ENCODE measurements around the gene RBM10. TPM values are rescaled to one million over a fixed set of nuclear protein-coding genes. Genes with fewer than 3 reads are reported as not detected.

The RBM10 gene
- polyA plus RNA-seq, 4 donors = 46.1 to 66.2 (median 49.8) TPM

DNA sequence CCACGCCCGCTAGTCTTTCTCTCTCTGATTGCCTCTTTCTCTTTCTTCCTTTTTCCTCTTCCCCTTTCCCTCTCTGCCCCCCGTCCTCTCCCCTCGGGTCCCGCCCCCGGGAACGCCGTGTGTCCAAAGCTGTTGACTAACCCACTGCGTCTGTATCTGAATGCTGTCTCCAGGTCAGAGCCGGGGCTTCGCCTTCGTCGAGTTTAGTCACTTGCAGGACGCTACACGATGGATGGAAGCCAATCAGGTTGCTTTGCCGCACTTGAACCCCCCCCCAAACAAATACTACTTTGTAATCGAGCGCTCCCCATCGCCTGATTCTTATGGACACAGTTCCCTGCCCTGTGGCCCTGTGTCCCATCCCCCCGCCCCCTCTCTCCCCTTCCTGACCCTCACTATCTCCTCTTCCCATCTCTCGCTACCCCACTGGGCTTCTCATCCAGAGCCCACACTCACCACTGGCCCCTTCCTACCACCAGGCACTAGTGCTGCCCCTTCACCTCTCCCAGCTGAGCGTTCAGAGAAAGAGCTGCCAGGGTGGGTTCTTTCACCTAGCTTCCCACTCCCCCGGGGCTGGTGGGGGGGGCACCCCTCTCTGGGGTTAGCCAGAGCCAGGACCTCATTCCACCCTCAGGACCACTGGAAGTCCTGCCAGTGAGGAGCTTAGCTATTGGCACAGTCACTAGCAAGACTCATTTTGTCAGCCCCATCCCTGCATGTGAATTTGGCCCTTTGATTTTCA lies 30.0 kb downstream of the RBM10 start:
- DNase-seq (ENCODE audit: low read depth in 4 of 4, low spot score in 3 of 4) = no peak

DNA sequence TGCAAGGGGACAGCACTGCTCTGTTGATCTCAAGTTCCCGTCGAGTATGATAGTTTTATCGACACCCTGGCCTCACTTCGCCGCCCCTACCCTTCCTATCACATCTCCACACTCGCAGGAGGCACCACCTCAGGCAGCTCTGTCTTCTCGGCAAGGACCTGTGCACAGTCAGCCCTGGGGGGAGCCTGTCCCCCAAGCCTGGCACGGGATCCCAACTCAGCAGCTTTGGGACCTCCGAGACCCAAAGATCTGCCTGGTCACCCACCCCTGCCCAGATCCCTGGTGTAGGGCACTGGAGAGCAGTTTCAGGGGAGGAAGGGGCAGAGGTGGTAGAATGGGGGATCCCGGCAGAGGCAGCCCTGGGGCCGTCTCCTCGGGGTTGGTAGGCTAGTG lies 30.6 kb downstream of the RBM10 start:
- DNase-seq (ENCODE audit: low read depth in 4 of 4, low spot score in 3 of 4) = no peak

DNA sequence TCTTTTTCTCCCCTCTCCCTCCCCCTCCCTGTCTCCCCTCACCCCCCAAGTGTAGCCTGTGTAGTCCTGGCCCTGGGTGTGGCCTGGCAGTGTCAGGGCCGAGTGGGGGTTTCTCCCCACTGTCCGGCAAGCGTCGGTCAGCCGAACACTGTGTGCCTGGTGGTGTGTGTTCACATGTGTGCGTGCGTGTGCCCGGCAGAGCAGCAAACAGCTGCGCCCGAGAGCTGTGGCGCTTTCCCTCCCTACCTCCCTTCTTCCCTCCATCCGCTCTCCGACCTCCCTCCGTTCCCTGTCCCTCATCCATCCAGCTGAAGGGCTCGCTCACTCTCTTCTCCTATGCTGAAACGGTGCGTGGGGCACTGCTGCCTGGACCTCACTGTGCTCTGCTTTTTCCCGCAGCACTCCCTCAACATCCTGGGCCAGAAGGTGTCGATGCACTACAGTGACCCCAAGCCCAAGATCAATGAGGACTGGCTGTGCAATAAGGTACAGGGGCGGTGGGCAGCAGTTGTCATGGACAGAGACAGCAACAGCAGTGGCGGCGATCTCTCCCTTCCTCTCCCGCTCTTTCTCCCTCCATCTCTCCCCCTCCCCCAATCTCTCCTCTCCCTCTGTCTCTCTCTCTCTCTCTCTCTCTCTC lies 31.2 kb downstream of the RBM10 start:
- no peak for DNase-seq (ENCODE audit: low read depth in 4 of 4, low spot score in 3 of 4)

DNA sequence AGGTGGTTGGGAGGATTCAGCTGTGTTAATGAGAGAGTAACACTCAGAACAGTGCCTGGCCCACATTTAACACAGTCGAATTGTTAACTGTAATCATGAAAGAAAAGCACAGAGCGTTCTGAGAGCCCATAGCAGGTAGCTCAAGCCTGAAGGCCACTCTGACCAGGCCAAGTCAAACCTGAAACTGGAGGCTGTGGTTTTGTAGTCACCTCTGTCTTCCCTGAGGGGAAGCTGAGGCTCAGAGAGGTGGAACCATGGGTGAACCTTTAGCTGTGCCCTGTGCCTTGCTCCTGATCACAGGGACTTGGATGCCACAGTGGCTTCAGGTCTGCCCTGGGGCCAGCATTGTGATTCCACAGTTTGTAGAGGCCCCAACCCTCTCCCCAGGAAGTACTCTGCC lies 32.1 kb downstream of the RBM10 start:
- DNase-seq (ENCODE audit: low read depth in 4 of 4, low spot score in 3 of 4) = no peak

DNA sequence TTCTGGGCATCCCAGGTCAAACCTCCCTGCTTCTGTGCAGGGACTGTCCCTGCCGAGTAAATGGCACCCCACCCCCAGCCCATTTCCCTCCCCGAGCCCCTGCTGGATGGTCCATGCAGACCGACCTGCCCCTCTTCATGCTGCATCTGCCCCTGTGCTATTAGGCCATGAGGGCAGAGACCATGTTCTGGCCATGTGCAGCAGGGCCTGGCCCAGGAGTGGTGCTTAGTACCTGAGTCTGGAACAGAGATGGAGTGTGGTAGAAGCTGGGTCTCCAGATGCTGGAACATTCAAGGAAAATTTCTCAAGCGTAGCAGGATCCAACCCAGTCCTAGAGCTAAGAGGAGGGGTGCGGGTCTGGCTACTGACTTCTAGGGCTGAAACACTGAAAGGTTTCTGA lies 33.3 kb downstream of the RBM10 start:
- no peak for DNase-seq (ENCODE audit: low read depth in 4 of 4, low spot score in 3 of 4)

DNA sequence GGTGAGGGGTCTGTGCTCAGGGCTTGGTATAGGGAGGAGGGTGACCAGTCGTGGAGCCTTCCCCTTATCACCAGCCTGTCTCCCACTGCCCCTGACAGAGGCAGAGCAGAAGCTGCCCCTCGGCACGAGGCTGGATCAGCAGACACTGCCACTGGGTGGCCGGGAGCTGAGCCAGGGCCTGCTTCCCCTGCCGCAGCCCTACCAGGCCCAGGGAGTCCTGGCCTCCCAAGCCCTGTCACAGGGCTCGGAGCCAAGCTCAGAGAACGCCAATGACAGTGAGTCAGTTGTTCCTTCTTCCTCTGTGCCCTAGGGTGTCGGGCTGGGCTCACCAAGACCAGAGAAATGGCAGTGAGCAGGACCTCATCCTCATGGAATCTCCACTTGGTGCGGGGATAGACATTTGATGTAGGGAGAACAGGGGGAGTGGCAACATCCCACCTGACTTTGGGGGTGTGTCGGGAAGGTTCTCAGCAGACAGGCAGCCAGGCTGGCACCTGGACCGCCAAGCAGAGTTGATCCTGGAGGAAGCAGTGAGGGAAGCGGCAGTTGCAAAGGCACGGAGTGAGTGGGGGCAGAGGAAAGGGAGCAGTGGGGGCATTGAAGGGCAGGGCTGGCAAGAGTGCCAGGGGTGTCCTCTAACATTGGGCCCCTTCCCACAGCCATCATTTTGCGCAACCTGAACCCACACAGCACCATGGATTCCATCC lies 34.4 kb downstream of the RBM10 start:
- no peak for DNase-seq (ENCODE audit: low read depth in 4 of 4, low spot score in 3 of 4)

DNA sequence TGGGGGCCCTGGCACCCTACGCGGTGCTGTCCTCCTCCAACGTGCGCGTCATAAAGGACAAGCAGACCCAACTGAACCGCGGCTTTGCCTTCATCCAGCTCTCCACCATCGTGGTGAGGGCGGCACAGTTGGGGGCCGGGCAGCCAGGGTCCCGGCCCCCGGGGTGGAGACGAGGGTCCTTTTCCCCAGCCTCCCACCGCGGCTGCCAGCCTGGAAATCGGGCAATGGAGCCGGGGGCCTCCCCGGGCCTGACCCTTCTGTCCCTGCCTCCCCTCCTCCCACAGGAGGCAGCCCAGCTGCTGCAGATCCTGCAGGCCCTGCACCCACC lies 34.9 kb downstream of the RBM10 start:
- no peak for DNase-seq (ENCODE audit: low read depth in 4 of 4, low spot score in 3 of 4)

DNA sequence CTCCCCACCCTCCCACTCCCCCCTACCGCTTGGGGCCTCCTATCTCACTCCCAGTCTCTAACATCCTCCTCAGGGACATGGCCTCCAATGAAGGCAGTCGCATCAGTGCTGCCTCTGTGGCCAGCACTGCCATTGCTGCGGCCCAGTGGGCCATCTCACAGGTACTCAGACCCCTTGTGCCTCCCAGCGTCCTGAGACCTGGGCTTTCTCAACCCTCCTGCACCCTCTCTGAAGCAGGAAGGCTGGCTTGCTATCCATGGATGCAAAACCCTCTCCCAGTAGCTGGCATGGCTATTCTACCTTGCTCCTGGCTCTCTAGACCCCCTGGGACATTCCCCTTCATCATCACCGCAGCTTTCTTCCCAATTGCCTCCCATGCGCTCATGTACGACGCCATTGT lies 35.3 kb downstream of the RBM10 start:
- DNase-seq (ENCODE audit: low read depth in 4 of 4, low spot score in 3 of 4) = no peak

DNA sequence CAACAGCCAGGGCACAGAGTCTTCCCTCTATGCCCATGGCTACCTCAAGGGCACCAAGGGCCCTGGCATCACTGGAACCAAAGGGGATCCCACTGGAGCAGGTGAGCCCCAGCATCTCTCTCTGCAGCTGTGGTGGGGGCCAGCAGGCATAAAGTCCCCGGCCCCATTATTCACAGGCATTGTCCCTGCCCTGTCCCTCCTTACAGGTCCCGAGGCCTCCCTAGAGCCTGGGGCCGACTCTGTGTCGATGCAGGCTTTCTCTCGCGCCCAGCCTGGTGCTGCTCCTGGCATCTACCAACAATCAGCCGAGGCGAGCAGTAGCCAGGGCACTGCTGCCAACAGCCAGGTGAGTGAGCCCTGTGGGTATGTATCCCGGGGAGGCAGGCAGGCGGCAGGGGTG lies 36.3 kb downstream of the RBM10 start:
- DNase-seq (ENCODE audit: low read depth in 4 of 4, low spot score in 3 of 4) = no peak

DNA sequence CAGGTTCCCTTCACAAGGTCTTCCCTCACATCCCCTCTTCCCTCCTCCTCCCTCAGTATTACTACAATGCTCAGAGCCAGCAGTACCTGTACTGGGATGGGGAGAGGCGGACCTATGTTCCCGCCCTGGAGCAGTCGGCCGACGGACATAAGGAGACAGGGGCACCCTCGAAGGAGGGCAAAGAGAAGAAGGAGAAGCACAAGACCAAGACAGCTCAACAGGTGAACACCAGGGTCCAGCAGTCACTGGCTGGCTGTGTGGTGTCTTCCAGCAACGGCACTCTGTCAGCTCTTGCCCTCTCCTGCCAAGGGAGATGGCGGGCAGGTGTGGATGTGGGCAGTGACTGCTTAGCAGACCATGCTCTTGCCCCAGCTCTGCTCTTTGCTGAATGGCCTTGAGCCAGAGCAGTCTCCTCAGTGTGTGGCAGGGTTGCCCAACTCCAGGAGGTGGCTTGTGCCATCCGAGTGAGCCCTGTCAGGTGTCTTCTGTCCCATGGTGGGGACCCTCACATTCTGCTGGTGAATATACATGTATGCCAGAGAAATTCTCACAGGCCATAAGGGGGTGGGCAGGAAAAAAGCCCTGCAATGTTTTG lies 37.2 kb downstream of the RBM10 start:
- no peak for DNase-seq (ENCODE audit: low read depth in 4 of 4, low spot score in 3 of 4)

DNA sequence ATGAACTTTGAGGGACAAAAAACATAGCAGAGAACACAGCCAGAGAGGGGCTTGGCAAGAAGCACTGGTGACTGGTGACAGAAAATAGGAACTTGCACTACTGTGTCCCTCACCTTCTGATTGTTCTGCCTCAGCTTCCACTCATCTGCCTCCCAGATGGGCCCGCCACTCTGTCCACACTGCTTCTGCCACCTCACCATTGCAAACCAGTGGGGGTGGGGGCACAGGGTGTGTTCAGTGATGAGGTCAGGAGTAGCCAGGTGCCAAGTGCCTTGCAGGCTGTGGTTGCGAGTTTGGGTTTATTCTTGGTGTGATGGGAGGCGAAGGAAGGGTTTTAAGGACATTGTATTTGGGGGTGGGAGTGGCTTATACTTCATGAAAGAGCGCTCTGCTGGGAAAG lies 39.5 kb downstream of the RBM10 start:
- DNase-seq (ENCODE audit: low read depth in 4 of 4, low spot score in 3 of 4) = no peak

DNA sequence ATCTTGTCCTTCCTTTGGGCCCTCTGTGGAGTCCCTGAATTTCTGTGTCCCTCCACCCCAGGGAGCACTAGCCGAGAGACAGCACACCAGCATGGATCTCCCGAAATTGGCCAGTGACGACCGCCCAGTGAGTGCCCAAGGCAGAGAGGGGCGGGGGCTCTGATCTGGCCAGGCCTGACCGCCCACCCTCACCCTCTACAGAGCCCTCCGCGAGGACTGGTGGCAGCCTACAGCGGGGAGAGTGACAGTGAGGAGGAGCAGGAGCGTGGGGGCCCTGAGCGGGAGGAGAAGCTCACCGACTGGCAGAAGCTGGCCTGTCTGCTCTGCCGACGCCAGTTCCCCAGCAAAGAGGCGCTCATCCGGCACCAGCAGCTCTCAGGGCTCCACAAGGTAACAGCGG lies 40.2 kb downstream of the RBM10 start:
- DNase-seq (ENCODE audit: low read depth in 4 of 4, low spot score in 3 of 4) = no peak

DNA sequence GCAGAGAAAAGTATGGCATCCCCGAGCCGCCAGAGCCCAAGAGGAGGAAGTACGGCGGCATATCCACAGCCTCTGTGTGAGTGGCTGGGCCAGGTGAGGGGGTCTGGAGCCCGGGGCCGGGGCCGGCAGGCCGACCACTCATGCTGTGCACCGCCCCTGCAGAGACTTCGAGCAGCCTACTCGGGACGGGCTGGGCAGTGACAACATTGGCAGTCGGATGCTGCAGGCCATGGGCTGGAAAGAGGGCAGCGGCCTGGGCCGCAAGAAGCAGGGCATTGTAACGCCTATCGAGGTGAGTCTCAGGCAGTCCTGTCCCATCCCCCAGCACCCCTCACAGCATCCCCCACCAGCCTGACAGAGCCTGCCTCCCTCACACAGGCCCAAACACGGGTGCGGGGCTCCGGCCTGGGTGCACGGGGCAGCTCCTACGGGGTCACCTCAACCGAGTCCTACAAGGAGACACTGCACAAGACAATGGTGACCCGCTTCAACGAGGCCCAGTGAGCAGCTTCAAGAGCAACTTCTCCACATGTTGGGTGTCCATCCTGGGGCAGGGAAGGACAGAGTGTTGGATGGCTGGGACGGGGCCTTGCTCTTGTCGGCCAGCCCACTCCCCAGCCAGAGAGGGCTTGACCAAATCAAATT lies 41.2 kb downstream of the RBM10 start:
- no peak for DNase-seq (ENCODE audit: low read depth in 4 of 4, low spot score in 3 of 4)

DNA sequence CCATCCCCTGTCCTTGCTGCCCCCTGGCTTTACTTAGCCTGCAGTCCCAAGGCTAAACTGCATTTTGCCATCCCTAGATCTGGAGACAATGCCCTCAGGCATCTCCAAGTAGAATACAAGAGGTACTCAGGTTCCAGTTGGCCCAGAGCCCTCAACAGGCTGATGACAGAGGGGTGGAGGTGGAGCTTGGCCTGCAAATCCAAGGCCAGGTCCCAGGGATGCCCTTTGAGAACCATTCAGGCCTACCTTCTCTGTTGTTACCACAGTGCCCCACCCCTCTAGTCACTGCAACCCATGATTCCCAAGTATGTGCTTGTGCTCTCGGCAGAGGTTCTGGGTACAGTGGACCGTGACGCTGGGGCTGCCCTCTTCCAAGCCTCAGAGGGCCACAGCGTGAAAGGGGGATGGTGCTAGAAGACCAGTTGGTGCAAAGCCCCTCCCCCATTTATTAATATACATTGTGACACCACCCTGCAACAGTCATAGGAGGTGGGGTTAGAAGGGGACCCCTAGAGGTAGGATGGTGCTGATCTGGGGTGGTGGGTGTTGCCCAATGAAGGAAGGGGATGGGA lies 42.2 kb downstream of the RBM10 start:
- DNase-seq (ENCODE audit: low read depth in 4 of 4, low spot score in 3 of 4) = no peak

DNA sequence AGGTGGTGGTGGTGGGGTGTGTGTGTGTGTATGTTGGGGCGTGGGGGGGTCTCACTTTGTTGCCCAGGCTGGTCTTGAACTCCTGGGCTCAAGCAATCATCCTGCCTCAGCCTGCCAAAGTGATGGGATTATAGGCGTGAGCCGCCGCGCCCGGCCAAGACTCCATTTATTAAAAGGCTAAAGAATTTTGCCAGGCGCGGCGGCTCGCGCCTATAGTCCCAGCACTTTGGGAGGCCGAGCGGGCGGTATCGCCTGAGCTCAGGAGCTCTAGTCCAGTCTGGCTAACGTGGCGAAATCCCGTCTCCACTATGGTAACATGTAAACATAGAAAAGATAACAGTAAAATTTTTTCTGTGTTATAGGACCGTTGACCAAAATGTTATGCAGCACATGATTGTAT lies 44.9 kb downstream of the RBM10 start:
- no peak for DNase-seq (ENCODE audit: low read depth in 4 of 4, low spot score in 3 of 4)

DNA sequence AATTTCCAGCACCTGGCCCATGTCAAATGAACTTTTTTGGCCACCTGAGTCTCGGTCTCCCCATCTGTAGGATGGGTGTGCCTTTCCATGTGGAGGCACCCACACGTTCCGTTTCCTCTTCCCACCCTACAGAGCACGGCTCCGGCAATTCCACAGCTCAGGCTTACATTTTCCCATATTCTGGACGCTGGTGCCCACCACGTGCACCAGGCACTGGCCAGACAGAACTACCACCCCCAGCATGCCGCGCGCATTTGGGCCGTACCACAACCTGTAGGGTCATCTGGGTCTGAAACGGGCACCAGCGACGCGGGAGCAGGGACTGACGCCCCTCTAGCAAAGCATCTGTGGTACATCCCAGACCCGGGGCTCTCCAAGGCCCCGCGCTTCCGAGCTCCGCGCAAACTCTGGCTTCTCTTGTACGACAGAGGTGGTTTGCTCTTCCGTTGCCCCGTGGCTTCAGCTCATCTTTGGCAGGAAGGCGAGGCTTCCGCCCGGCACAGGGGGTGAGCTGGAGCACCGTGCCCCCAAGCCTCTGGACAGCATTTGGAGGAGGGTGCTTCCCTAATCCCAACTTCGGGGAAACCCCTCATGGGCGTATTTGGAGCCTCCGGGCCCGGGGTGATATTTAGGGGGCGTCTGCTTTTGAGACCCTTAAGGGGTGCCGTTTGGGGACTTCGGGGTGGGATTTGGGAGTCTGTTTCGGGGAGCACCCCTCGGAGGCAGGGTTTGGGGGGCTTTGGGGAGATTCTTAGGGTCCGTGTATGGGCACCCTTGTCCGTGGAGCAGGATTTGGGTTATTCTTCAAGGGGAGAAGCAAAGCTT lies 45.6 kb downstream of the RBM10 start:
- DNase-seq (ENCODE audit: low read depth in 4 of 4, low spot score in 3 of 4) = peak; percentile 52 to 82 (median 63)

DNA sequence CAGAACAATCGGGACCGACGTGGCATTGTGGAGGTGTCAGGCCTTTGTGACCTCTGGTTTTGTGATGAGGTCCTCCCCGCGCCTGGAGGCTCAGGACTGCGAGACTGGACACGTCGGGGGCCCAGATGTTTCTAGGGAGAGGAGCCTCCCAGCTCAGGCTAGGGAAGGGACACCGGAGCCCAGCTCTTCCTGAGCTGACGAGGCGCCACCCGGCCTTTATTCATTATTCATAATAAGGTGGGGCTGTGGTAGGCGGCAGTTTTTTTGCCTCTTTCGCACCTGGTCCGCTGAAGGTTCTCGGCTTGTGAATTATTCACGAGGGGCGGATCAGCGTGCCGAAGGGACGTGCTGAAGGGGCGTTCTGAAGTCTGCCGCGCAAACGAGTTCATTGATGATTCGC lies 46.3 kb downstream of the RBM10 start:
- no peak for DNase-seq (ENCODE audit: low read depth in 4 of 4, low spot score in 3 of 4)

DNA sequence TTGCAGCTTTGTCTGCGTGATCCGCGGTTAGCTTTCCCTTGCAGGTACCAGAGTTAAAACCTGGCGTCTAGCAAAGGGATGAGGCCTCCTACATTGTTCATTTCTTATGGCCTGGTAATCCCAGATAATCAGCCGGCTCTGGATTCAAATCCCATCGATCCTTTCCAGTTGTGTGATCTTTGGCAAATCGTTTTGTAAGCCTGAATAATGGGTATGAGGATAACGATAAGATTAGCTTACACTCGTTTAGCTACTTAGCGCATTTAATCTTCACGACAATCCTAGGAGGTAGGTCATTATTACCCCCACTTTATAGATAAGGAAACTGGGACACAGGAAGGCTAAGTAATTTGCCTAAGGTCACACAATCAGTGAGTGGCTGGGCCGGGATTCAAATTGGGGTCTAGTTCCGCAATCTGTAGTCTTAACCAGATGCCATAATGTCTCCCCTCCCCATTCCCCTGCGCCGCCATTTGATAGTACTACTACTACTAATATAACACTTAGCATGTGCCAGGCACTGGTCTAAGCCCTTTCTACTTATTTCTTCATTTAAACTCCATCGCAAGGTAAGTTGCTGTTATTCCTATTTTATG lies 46.9 kb downstream of the RBM10 start:
- no peak for DNase-seq (ENCODE audit: low read depth in 4 of 4, low spot score in 3 of 4)

DNA sequence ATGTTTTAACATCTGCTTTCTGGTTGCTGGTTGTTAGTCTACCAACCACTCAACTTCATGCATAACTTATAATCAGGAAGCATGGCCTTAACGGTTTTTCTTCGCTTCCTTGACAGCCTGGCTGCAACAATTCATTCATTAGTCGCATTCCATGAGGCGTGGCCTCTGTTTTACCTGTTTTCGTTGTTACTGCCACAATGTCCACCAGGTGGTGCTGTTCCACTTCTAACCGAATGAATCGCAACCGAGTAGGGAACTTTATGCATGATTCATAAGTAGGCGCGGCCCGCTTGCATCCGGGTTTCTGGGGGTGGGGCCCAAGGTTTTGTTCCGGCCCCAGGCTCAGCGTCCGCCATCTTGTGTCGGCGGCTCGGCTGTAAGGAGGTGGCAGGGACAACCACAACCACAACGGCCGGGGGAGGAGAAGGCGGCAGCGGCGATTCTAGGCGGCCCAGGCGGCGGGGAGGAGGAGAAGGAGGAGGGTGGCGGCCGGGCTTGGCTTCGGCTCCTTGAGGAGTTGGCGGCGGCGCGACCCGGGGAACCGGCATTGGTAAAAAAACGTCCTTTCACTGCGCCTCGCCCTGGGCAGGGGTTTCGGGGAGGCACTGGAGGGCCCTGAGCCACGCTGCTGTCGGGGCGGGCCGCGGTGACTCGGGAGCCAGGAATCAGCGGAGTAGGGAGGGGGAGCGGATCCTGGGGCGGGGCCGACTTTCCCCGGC lies 48.6 kb downstream of the RBM10 start, which contains the start of gene UBA1:
TSS of gene UBA1 (plus strand) at position 355 of the 719 bp plus-strand sequence. CDS start 4,974 bp downstream, outside the sequence.
- peak; percentile 86 to 90 (median 88) for DNase-seq (ENCODE audit: low read depth in 4 of 4, low spot score in 3 of 4)

Measured in left renal pelvis (tissue), 4 donors.